Retinal pigment epithelial cell (primary cell): ENCODE measurements around the gene MANBA.

ENCODE experiments used
- DNase-seq: peaks from one replicate; pipeline ENCODE4 v3.0.0-alpha.2; 2010; ENCODE audit warnings: low read depth
- H3K4me3 ChIP-seq: 2 replicates; pipeline ENCODE4 v1.5.1; 2011; ENCODE audit warnings: mild to moderate bottlenecking, low read length, control low read depth, moderate library complexity
- TF ChIP-seq, protein P1 (sequence below): conservative IDR thresholded peaks from 2 replicates; pipeline ENCODE4 v1.5.1; 2011; ENCODE audit warnings: low read depth, low read length, control low read depth, inconsistent platforms

MANBA gene

DNA sequence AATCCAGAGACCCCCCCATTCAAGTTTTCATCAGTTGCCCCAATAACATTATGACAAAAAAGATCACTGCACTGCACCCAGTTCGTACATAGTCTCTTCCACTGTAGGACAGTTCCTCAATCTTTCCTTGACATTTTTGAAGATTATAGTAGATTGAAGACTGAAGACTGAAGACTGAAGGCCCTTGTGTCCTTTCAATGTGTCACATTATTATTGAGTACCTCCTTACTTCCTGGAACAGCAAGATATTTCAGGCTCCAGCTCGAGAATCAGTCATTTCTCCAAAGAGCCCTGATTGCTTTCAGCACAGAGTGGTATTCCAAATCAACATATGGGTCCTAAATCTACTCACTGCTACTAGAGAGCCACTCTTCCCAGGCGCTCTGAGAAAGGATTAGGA, 75.0 kb downstream of the MANBA start:
- DNase-seq, result no peak
- H3K4me3 ChIP-seq, result no peak overlapping the region
- TF ChIP-seq, protein P1, sequence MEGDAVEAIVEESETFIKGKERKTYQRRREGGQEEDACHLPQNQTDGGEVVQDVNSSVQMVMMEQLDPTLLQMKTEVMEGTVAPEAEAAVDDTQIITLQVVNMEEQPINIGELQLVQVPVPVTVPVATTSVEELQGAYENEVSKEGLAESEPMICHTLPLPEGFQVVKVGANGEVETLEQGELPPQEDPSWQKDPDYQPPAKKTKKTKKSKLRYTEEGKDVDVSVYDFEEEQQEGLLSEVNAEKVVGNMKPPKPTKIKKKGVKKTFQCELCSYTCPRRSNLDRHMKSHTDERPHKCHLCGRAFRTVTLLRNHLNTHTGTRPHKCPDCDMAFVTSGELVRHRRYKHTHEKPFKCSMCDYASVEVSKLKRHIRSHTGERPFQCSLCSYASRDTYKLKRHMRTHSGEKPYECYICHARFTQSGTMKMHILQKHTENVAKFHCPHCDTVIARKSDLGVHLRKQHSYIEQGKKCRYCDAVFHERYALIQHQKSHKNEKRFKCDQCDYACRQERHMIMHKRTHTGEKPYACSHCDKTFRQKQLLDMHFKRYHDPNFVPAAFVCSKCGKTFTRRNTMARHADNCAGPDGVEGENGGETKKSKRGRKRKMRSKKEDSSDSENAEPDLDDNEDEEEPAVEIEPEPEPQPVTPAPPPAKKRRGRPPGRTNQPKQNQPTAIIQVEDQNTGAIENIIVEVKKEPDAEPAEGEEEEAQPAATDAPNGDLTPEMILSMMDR, result no peak

DNA sequence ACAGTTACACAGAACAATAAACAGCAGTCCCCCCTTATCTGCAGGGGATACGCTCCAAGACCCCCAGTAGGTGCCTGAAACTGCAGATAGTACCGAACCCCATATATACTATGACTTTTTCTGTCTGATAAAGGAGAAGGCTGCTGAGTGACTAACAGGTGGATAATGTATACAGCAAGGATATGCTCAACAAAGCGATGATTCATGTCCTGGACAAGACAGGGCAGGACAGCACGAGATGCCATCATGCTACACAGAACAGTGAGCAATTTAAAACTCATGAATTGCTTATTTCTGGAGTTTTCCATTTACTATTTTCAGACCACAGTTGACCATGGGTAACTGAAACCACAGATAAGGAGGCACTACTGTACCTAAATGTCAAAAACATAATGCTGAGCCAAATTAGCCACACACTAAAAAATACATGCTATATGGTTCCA, 76.1 kb downstream of the MANBA start:
- H3K4me3 ChIP-seq, result no peak overlapping the region
- TF ChIP-seq, protein P1, result no peak
- no peak for DNase-seq

DNA sequence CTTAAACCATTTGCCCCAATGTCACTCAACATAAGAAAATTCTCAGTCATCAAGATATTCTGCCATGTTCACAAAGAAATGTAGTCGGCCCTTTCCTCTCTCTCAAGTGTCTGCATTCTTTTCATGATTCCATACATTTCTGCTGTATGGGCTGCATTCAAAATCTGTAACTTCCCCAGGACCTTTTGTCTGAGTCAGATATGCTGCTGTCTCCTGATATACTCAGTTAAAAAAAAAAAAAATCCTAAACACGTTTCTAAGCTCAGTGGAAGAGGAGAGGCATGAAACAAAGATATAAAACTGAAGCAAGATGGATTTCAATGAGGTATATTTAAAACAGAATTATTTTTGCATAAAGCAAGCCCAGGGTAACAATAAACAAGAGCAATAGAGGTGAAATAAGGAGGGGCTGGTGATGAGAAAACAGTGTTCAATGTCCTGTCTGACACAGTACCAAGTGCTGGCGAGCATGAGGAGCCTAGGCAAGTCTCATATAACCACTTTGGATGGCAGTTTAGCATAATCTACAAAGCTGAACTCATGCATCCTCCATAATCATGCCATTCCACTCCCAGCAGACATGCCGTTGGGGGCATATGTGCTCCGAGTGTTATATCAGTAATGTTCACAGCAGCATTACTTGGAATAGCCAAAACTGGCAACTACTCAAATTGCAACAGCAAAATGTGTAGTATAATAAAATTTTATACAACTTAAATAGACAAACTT, 76.7 kb downstream of the MANBA start:
- H3K4me3 ChIP-seq, result no peak overlapping the region
- DNase-seq, result no peak

DNA sequence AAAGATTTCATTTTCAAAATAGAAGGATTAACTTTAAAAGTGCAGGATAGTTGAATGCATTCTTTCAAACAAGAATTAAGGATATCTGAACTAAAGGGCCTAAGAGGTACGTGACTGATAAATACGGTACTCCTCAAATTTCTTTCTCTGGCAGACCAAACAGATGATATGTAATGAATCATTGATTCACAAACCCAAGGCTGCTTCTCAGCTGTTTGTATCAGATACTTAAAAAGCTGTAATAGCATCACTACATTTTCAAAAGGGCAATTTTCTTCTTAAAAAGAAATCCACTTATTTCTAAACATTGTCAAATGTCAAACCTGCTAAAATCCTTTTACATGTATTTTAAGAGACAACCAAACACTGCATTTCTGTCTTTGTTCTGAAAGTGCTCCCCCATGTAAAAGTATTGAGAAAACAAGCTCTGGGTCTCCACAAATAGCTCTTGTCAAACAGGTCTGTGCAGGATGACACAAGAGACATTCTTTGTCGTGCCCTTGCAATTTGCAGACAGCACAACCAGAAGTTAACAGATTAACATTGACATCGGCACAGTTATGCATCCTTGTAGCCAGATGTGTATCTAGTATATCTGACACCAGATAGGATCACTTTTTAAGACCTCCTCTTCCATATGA, 82.0 kb downstream of the MANBA start:
- H3K4me3 ChIP-seq, result no peak overlapping the region
- TF ChIP-seq, protein P1, result no peak
- DNase-seq, result no peak

More for the DNA sequence above, 76.7 kb downstream of the MANBA start:
- TF ChIP-seq, protein P1, result no peak

DNA sequence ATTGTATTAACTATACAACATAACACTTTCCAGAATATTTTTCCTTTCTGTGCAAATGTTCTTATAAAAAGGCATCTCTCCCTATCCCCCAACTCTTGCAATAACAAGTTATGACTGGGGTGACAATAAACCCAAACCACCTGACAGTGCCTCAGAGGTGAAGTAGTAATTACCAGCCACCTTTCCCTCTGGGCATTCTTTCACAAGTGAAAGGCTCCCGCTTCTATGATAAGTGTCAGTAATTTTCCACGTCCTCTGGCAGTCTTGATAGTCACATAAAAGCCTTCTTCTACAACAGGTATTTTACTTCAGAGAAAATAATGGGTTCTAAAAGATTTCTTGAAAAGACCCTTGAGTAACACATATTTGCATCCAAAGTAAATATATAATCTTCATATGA, 82.7 kb downstream of the MANBA start:
- DNase-seq, result no peak
- TF ChIP-seq, protein P1, result no peak
- no peak overlapping the region for H3K4me3 ChIP-seq

DNA sequence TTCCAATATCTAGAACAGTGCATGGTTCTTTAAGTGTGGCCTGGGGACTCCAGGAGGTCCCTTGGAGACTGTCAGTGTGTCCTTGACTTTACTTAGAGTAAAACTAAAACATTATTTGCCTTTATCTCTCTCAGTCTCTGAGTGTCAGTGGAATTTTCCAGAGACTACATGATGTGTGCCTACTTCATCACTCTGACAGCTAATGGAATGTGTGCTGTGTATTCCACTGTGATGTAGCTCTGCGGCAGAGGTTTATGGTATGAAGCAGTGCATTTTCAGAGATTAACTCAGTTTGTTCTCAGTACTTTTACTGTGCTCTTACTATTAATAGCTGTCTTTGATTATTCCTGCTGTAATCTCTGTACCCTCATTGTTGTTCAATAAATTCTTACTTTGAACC, 85.6 kb downstream of the MANBA start:
- peak; percentile 47 for DNase-seq
- TF ChIP-seq, protein P1, result no peak
- no peak overlapping the region for H3K4me3 ChIP-seq

DNA sequence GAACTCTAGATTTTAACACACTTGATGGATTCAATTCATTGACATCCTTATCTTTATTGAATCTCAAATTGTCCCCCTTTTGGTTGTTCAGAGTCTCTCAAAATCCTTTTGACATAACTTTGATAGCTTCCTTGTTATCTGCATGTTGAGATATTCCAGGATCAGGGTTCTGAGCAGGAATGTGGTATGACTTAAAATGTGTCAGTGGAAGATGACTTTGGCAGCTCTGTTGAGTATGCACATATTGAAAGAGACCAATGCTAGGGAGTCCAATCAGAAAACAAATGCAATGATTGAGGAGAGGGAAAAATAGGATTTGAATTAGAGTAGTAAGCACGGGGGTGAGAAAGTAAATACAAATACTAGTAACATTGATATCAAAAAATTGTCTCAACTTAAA, 93.8 kb downstream of the MANBA start:
- TF ChIP-seq, protein P1, result no peak
- no peak overlapping the region for H3K4me3 ChIP-seq
- no peak for DNase-seq
